NCI-H1436 treated with DMSO at 0.1 percent for 48 hours (cell line): ENCODE data around the gene PDE3A.

Experiments
- DNase-seq: peaks from one replicate; lab custom pipeline; 2025; lab: John Stamatoyannopoulos, UW

PDE3A gene

GRCh38 chr12:20711846-20712245 lies 343.5 kb downstream of the PDE3A start:
- no peak for DNase-seq

DNA sequence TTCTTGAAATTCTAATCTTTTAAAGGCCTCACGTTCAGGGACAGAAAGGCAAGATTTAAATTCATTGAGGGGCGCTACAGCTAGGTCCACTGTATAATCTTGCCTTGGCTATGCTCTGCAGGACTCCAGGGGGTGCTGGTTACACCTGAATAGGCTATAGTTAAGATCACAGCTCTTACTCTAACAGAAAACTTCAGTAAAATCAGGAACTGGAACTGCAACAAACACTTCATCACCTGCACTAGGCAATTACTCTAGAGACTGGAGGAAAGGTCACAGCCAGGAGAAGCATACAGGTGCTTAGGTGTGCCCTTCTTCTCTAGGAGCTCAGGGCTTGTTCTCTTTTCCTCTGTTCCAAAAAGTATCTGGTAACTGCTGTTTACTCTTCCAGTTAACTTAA lies 347.7 kb downstream of the PDE3A start:
- no peak for DNase-seq

GRCh38 chr12:20716985-20717384 lies 348.6 kb downstream of the PDE3A start:
- DNase-seq, result no peak

- DNase-seq, result no peak
These were observed 350.0 kb downstream of the PDE3A start for GRCh38 chr12:20718294-20718693.

- no peak for DNase-seq
These were observed 353.8 kb downstream of the PDE3A start for GRCh38 chr12:20722142-20722541.

- no peak for DNase-seq
These were observed 362.9 kb downstream of the PDE3A start for GRCh38 chr12:20731274-20731673.
